H4 (cell line): Measurements from ENCODE around the gene TCEAL9. TPM values are rescaled to one million over a fixed set of nuclear protein-coding genes. Genes with fewer than 3 reads are reported as not detected.
A peak's percentile ranks its signal among the peaks of the same experiment; 100 is the strongest.
"Not testable (repeated sequence)": the region's sequence is repeated elsewhere in the genome, so short reads cannot be mapped to it uniquely, and the experiment has no call there.

ENCODE experiments used
- DNase-seq: peaks from one replicate; pipeline ENCODE4 v3.0.0-alpha.2; 2015; ENCODE audit warnings: low spot score
- total RNA-seq: library from RNA; depleted of rRNA; stranded (reverse); fragments of >200 nt; shearing (Covaris generic); gene quantifications from 2 replicates; pipeline ENCODE4 v1.2.3, GENCODE V29; 2014

The TCEAL9 gene
- total RNA-seq, 1 experiment from 2014 or later: 141 TPM

- no peak for DNase-seq
These were observed 17.3 kb downstream of the TCEAL9 start for GRCh38 chrX:103373581-103373980.

GRCh38 chrX:103376118-103376978, 20.0 kb downstream of the TCEAL9 start, which contains the start of gene BEX3:
Gene BEX3, plus strand, starts transcription at chrX:103376538. Its CDS starts 984 bp downstream, at chrX:103377522.
- peak; percentile 61 for DNase-seq

GRCh38 chrX:103376979-103377324, 20.6 kb downstream of the TCEAL9 start:
- DNase-seq: peak; percentile 8

- DNase-seq: no peak
These were observed 22.7 kb downstream of the TCEAL9 start for GRCh38 chrX:103378990-103379389.

GRCh38 chrX:103382877-103383276, 26.6 kb downstream of the TCEAL9 start:
- DNase-seq: no peak

- DNase-seq: no peak
These were observed 28.4 kb downstream of the TCEAL9 start for GRCh38 chrX:103384672-103385071.

GRCh38 chrX:103385283-103385830, 29.1 kb downstream of the TCEAL9 start:
- not testable (repeated sequence) for DNase-seq

GRCh38 chrX:103386332-103386731, 30.0 kb downstream of the TCEAL9 start:
- no peak for DNase-seq

GRCh38 chrX:103393487-103393886, 37.2 kb downstream of the TCEAL9 start:
- DNase-seq: no peak

- DNase-seq: peak; percentile 7
These were observed 39.9 kb downstream of the TCEAL9 start for GRCh38 chrX:103396186-103396585.

GRCh38 chrX:103396660-103397059, 40.4 kb downstream of the TCEAL9 start:
- DNase-seq: no peak

- no peak for DNase-seq
These were observed 41.4 kb downstream of the TCEAL9 start for GRCh38 chrX:103397707-103398106.

- peak; percentile 73 for DNase-seq
These were observed 42.1 kb downstream of the TCEAL9 start for GRCh38 chrX:103398421-103398864.

- no peak for DNase-seq
These were observed 43.4 kb downstream of the TCEAL9 start for GRCh38 chrX:103399744-103400143.

GRCh38 chrX:103400931-103401330, 44.6 kb downstream of the TCEAL9 start:
- DNase-seq: no peak

- peak; percentile 84 for DNase-seq
These were observed 48.1 kb downstream of the TCEAL9 start for GRCh38 chrX:103404231-103405008.

GRCh38 chrX:103405009-103405333, 48.7 kb downstream of the TCEAL9 start:
- DNase-seq: no peak

GRCh38 chrX:103406256-103406655, 50.0 kb downstream of the TCEAL9 start:
- no peak for DNase-seq

- no peak for DNase-seq
These were observed 51.5 kb downstream of the TCEAL9 start for GRCh38 chrX:103407776-103408175.
